SK-N-MC (cell line): ENCODE results near the gene MUC20.
"Not testable (repeated sequence)": the region's sequence is repeated elsewhere in the genome, so short reads cannot be mapped to it uniquely, and the experiment has no call there.

ENCODE experiments used
- DNase-seq: peaks from one replicate; pipeline ENCODE4 v3.0.0-alpha.2; 2011; ENCODE audit warnings: low read depth, low spot score
- H3K27ac ChIP-seq: fragments of 200-600 bp; sonication (generic); 2 replicates; pipeline ENCODE4 v1.5.1; 2016; ENCODE audit warnings: mixed run types
- H3K36me3 ChIP-seq: fragments of 200-600 bp; sonication (generic); 2 replicates; pipeline ENCODE4 v1.6.1; 2017; ENCODE audit warnings: antibody characterized with exemption, low read length, mixed read lengths; ENCODE audit not compliant: insufficient read depth
- H3K4me3 ChIP-seq: fragments of 200-600 bp; sonication (generic); 2 replicates; pipeline ENCODE4 v1.5.1; 2016
- H3K9ac ChIP-seq: fragments of 200-600 bp; sonication (generic); 2 replicates; pipeline ENCODE4 v1.8.0; 2017; ENCODE audit warnings: mixed run types, mixed read lengths; ENCODE audit not compliant: insufficient read length
- H3K9me3 ChIP-seq: fragments of 200-600 bp; sonication (generic); 2 replicates; pipeline ENCODE4 v1.6.1; 2017; ENCODE audit warnings: low read depth, mild to moderate bottlenecking, antibody characterized with exemption, low read length, moderate library complexity, mixed read lengths
- EZH2 ChIP-seq: fragments of 200-600 bp; sonication (generic); IDR thresholded peaks from one replicate; pipeline ENCODE4 v1.6.1; 2017; ENCODE audit warnings: antibody characterized with exemption
- FOXP2 ChIP-seq: optimal IDR thresholded peaks from 2 replicates; pipeline ENCODE3; 2011; ENCODE audit warnings: mild to moderate bottlenecking, moderate library complexity; ENCODE audit not compliant: insufficient read depth; ENCODE audit errors: extremely low read length, control extremely low read depth
- POLR2AphosphoS5 ChIP-seq: IDR thresholded peaks from 2 replicates; pipeline ENCODE4 v1.6.1; 2012; ENCODE audit warnings: mild to moderate bottlenecking, low read depth, low read length, borderline replicate concordance

MUC20 gene

GRCh38 chr3:195718477-195718984, 2.2 kb upstream of the MUC20 start:
- no peak for TF ChIP-seq POLR2AphosphoS5
- no peak for DNase-seq
- no peak overlapping the region for H3K27ac ChIP-seq

DNA sequence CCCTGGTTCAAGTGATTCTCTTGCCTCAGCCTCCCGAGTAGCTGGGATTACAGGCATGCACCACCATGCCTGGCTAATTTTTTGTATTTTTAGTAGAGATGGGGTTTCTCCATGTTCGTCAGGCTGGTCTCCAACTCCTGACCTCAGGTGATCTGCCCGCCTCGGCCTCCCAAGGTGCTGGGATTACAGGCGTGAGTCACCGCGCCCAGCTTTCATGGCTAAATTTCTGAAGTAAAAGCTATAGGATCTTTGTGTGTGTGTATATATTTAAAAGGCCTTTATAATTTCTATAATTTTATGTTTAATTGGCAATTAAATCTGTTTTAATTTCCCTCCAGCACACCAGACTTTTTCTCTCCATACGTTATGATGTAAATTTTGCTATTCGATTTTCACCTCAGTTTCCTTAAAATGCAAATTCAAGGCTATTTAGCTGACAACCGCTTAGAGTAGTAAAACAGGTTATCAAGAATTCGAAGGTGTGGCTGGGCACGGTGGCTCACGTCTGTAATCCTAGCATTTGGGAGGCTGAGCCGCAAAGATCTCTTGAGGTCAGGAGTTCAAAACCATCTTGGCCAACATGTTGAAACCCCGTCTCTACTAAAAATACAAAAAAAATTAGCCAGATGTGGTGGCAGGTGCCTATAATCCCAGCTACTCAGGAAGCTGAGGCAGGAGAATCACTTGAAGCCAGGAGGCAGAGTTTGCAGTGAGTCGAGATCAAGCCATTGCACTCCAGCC, 1.1 kb upstream of the MUC20 start:
- not testable (repeated sequence) for H3K4me3 ChIP-seq, H3K9ac ChIP-seq, H3K27ac ChIP-seq, DNase-seq, H3K9me3 ChIP-seq, H3K36me3 ChIP-seq

More at GRCh38 chr3:195718477-195718984, 2.2 kb upstream of the MUC20 start:
- Histone ChIP-seq H3K4me3 (no peak overlapping the region), H3K36me3 (no peaks in the 10 kb centered on the region), H3K9ac (no peak overlapping the region), H3K9me3 (no peaks in the 10 kb centered on the region)

DNA sequence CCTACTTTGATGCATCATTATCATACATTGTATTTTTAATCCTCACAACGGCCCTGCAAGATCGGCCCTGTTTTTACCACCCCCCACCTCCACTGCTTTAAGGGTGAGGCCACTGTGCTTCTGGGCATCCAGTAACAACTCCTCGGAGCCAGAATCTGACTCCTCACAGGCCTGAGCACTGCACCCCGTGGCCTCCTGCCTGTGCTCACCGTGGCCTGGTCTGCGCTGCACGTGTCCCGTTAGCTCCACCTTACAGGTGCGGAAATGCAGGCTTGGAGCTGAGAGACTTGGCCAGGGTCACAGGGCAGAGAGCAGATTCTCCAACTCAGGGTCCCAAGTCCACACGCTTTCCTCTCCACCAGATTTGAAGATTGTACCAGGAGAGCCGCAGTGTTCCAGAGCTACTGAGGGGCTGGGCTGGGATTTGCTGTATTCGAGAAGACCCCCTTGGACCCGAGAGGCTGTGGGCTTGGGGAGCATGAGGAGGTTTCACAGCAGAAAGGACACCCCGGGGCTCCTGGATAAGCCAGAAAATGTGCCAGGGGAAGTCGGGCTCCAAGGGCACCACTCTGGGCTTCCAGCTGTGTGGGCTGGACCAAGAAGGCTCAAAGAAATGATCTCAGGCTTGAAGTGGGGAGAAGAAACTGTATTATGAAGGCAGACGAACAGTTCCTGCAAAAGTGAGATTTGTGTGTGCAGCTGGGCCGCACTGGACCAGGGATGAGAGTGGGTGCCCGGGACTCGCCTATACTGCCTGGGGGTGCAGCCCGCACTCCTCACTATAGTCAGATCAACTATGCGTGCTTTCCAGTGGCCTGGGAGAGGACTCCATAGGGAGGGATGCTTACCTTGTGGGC, 1.6 kb downstream of the MUC20 start:
- H3K27ac ChIP-seq, H3K9ac ChIP-seq, DNase-seq, H3K36me3 ChIP-seq, H3K9me3 ChIP-seq, H3K4me3 ChIP-seq: not testable (repeated sequence)

DNA sequence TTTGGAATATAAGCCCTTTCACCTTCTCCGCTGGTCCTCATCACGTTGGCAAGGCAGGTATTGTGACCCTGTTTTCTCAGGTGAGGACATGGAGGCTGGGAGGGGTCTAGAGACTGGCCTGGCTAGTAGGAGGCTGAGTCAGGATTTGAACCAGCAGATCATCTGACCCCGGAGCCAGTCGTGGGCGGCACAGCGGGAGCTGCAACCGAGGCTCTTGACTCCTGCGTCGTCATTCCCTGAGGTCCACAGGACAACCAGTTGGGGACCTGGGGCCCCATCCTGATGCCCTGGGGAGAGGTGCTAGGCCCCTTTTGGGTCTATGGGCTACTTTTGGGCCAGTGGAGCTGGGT, 2.2 kb downstream of the MUC20 start:
- H3K4me3 ChIP-seq, DNase-seq, H3K9ac ChIP-seq, H3K9me3 ChIP-seq, H3K36me3 ChIP-seq, H3K27ac ChIP-seq: not testable (repeated sequence)

GRCh38 chr3:195724363-195724762, 3.6 kb downstream of the MUC20 start:
- not testable (repeated sequence) for H3K27ac ChIP-seq, H3K36me3 ChIP-seq, H3K9me3 ChIP-seq, H3K4me3 ChIP-seq, DNase-seq, H3K9ac ChIP-seq

GRCh38 chr3:195725916-195726740, 5.3 kb downstream of the MUC20 start:
- not testable (repeated sequence) for DNase-seq, H3K36me3 ChIP-seq, H3K27ac ChIP-seq, H3K9ac ChIP-seq, H3K4me3 ChIP-seq, H3K9me3 ChIP-seq

GRCh38 chr3:195727606-195728195, 6.9 kb downstream of the MUC20 start:
- DNase-seq = no peak
- H3K9me3 ChIP-seq = no peaks in the 10 kb centered on the region
- H3K36me3 ChIP-seq = no peaks in the 10 kb centered on the region
- no peak overlapping the region for H3K4me3 ChIP-seq
- H3K27ac ChIP-seq = no peak overlapping the region
- no peak overlapping the region for H3K9ac ChIP-seq
- TF ChIP-seq EZH2 = no peak
- no peak for TF ChIP-seq POLR2AphosphoS5
- TF ChIP-seq FOXP2 = no peak

- H3K9me3 ChIP-seq, H3K36me3 ChIP-seq, DNase-seq, H3K4me3 ChIP-seq, H3K27ac ChIP-seq, H3K9ac ChIP-seq: not testable (repeated sequence)
Measured at GRCh38 chr3:195728789-195729188, 8.0 kb downstream of the MUC20 start.
